ENCODE data around the gene PLCH1. TPM values are rescaled to one million over a fixed set of nuclear protein-coding genes. Genes with fewer than 3 reads are reported as not detected.

Gene PLCH1
- total RNA-seq, 4 donors from 2014 or later = 1.4 to 7.0 (median 2.0) TPM

- peaks cover 0 to 20% (median 0%) of the 10 kb centered on the region in 4 donors for H3K9me3 ChIP-seq
- H3K27me3 ChIP-seq = no peaks in the 10 kb centered on the region
- no peaks in the 10 kb centered on the region for H3K36me3 ChIP-seq
- H3K27ac ChIP-seq = peak overlapping the region in 2 of 4 donors; percentile 32 to 52
- no peak overlapping the region for H3K4me3 ChIP-seq
- TF ChIP-seq EP300 (IDR thresholded peaks at IDR 0.05) (no peak), POLR2A (IDR thresholded peaks at IDR 0.05) (no peak)
- TF ChIP-seq, protein P1, sequence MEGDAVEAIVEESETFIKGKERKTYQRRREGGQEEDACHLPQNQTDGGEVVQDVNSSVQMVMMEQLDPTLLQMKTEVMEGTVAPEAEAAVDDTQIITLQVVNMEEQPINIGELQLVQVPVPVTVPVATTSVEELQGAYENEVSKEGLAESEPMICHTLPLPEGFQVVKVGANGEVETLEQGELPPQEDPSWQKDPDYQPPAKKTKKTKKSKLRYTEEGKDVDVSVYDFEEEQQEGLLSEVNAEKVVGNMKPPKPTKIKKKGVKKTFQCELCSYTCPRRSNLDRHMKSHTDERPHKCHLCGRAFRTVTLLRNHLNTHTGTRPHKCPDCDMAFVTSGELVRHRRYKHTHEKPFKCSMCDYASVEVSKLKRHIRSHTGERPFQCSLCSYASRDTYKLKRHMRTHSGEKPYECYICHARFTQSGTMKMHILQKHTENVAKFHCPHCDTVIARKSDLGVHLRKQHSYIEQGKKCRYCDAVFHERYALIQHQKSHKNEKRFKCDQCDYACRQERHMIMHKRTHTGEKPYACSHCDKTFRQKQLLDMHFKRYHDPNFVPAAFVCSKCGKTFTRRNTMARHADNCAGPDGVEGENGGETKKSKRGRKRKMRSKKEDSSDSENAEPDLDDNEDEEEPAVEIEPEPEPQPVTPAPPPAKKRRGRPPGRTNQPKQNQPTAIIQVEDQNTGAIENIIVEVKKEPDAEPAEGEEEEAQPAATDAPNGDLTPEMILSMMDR (IDR thresholded peaks at IDR 0.05) = no peak
- 72% methylated on average over 5 of the region's 5 CpGs for WGBS, 2 donors
- peaks cover 0 to 22% (median 4%) of the 10 kb centered on the region in 4 donors for H3K4me1 ChIP-seq
- DNase-seq (ENCODE audit: low spot score in 2 of 2) = no peak
Measured at GRCh38 chr3:155604967-155605366, 139.9 kb downstream of the PLCH1 start.

DNA sequence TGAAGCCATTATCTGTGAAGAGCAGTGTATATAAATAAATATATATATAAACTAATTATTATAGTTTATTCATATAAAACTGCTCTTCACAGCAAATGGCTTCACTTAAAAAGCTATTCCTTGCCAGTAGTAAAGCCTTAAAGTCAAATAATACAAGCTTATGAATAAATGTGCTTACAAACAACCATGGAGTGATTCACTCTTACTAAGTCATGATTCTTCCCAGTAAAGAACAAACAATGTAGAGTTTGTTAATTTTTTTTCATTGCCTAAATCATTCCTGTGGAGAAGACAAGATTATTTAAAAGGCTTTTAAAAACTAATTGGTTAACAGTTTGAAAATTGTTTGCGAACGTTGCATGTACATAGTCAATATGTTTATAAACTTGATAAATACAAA lies 140.7 kb downstream of the PLCH1 start:
- peaks cover 0 to 22% (median 4%) of the 10 kb centered on the region in 4 donors for H3K4me1 ChIP-seq
- peak overlapping the region in 1 of 4 donors; percentile 32 for H3K27ac ChIP-seq
- no peak overlapping the region for H3K4me3 ChIP-seq
- no peak for DNase-seq (ENCODE audit: low spot score in 2 of 2)
- H3K36me3 ChIP-seq = no peaks in the 10 kb centered on the region
- no peak for TF ChIP-seq EP300 (IDR thresholded peaks at IDR 0.05)
- TF ChIP-seq, protein P1 (IDR thresholded peaks at IDR 0.05) = no peak
- TF ChIP-seq POLR2A (IDR thresholded peaks at IDR 0.05) = no peak
- H3K9me3 ChIP-seq = peaks cover 0 to 12% (median 0%) of the 10 kb centered on the region in 4 donors
- 72 to 77% methylated on average over 2 of the region's 2 CpGs for WGBS, 2 donors
- no peaks in the 10 kb centered on the region for H3K27me3 ChIP-seq

DNA sequence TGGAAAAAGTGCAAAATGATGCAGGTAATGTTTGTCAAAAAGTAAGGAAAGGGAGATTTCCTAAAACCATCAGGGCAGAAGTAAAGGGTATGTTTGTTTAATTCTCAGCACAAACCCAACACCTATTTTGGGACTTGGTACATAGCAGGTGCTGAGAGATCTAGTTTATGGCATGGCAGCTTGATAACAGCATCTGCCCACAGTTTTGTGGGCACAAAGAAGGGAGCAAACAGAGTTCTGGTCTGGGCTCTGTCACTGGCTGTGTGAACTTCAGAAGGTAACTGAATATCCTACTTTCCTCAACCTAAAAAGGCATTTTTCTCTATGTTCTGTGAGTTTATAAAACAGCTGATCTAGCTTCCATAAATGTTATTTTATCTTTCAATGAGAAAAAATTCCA lies 141.6 kb downstream of the PLCH1 start:
- TF ChIP-seq EP300 (IDR thresholded peaks at IDR 0.05) (no peak), POLR2A (IDR thresholded peaks at IDR 0.05) (no peak)
- TF ChIP-seq, protein P1 (IDR thresholded peaks at IDR 0.05) = no peak
- Histone ChIP-seq H3K4me3 (no peak overlapping the region), H3K36me3 (no peaks in the 10 kb centered on the region), H3K9me3 (peaks cover 0 to 5% (median 0%) of the 10 kb centered on the region in 4 donors), H3K27me3 (no peaks in the 10 kb centered on the region), H3K4me1 (peaks cover 0 to 22% (median 4%) of the 10 kb centered on the region in 4 donors), H3K27ac (no peak overlapping the region)
- no peak for DNase-seq (ENCODE audit: low spot score in 2 of 2)

GRCh38 chr3:155602307-155602706 lies 142.6 kb downstream of the PLCH1 start:
- Histone ChIP-seq H3K36me3 (no peaks in the 10 kb centered on the region), H3K9me3 (no peaks in the 10 kb centered on the region), H3K27ac (no peak overlapping the region), H3K4me3 (no peak overlapping the region), H3K4me1 (peaks cover 0 to 22% (median 4%) of the 10 kb centered on the region in 4 donors), H3K27me3 (no peaks in the 10 kb centered on the region)
- WGBS, 2 donors = 82 to 85% methylated on average over 2 of the region's 2 CpGs
- TF ChIP-seq POLR2A (IDR thresholded peaks at IDR 0.05) = no peak
- no peak for DNase-seq (ENCODE audit: low spot score in 2 of 2)

- WGBS, 2 donors = 47 to 56% methylated on average over 3 of the region's 3 CpGs
- no peaks in the 10 kb centered on the region for H3K27me3 ChIP-seq
- no peaks in the 10 kb centered on the region for H3K36me3 ChIP-seq
- H3K4me3 ChIP-seq = no peak overlapping the region
- TF ChIP-seq EP300 (IDR thresholded peaks at IDR 0.05) (no peak), POLR2A (IDR thresholded peaks at IDR 0.05) (no peak)
- TF ChIP-seq, protein P1 (IDR thresholded peaks at IDR 0.05) = no peak
- H3K4me1 ChIP-seq = no peaks in the 10 kb centered on the region
- no peak overlapping the region for H3K27ac ChIP-seq
- DNase-seq (ENCODE audit: low spot score in 2 of 2) = no peak
- H3K9me3 ChIP-seq = no peaks in the 10 kb centered on the region
Measured at GRCh38 chr3:155598671-155599070, 146.2 kb downstream of the PLCH1 start.

DNA sequence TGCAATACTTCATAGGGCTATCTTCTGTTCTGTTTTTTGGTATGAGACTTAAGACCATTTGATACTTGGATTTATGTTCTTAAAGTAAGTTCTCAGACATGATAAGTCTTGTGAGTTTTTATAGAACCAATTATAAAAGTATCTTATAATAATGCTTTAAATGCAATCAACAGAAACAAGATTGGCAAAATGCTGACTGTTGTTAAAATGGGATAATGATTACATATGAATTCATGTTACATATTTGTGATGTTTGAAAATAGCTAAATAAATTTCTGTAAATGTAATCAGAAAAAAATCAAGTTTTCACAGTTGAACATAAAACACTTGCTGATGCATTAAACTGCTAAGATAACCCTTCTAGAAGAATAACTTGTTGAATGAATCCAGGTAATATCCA lies 148.3 kb downstream of the PLCH1 start:
- no peaks in the 10 kb centered on the region for H3K4me1 ChIP-seq
- DNase-seq (ENCODE audit: low spot score in 2 of 2) = no peak
- H3K4me3 ChIP-seq = no peak overlapping the region
- H3K9me3 ChIP-seq = no peaks in the 10 kb centered on the region
- H3K27ac ChIP-seq = no peak overlapping the region
- TF ChIP-seq, protein P1 (IDR thresholded peaks at IDR 0.05) = no peak
- TF ChIP-seq EP300 (IDR thresholded peaks at IDR 0.05) (no peak), POLR2A (IDR thresholded peaks at IDR 0.05) (no peak)
- H3K36me3 ChIP-seq = no peaks in the 10 kb centered on the region
- H3K27me3 ChIP-seq = no peaks in the 10 kb centered on the region

All from tibial nerve (tissue), 4 donors.